GM18858 (cell line): Measurements from ENCODE around the gene CCDC183.
"Not testable (repeated sequence)": the region's sequence is repeated elsewhere in the genome, so short reads cannot be mapped to it uniquely, and the experiment has no call there.

Source experiments
- ATAC-seq: cut with Tn5 transposase; IDR thresholded peaks from one replicate; pipeline ENCODE4 v1.9.1; 2021; ENCODE audit not compliant: unreplicated experiment

The CCDC183 gene

GRCh38 chr9:136799079-136799853 is 3.1 kb downstream of the CCDC183 start:
- no peak for ATAC-seq

GRCh38 chr9:136799854-136800657 is 3.9 kb downstream of the CCDC183 start:
- no peak for ATAC-seq

GRCh38 chr9:136802321-136802720 is 6.2 kb downstream of the CCDC183 start:
- ATAC-seq, result no peak

- not testable (repeated sequence) for ATAC-seq
Measured at GRCh38 chr9:136803009-136803550, 6.9 kb downstream of the CCDC183 start.

GRCh38 chr9:136803551-136804508 is 7.7 kb downstream of the CCDC183 start:
- no peak for ATAC-seq

- no peak for ATAC-seq
Measured at GRCh38 chr9:136804509-136805206, 8.5 kb downstream of the CCDC183 start.

- ATAC-seq, result no peak
Measured at GRCh38 chr9:136805207-136805740, 9.1 kb downstream of the CCDC183 start.

GRCh38 chr9:136806067-136806466 is 9.9 kb downstream of the CCDC183 start:
- ATAC-seq, result no peak

- no peak for ATAC-seq
Measured at GRCh38 chr9:136806631-136807201, 10.6 kb downstream of the CCDC183 start.

- no peak for ATAC-seq
Measured at GRCh38 chr9:136807281-136808074, 11.3 kb downstream of the CCDC183 start, which contains the start of gene RABL6. TSS of gene RABL6 (plus strand) at chr9:136807948. CDS start at chr9:136808197, 249 bp downstream.

- ATAC-seq, result no peak
Measured at GRCh38 chr9:136808075-136808805, 12.1 kb downstream of the CCDC183 start.

GRCh38 chr9:136808806-136809158 is 12.6 kb downstream of the CCDC183 start:
- ATAC-seq, result no peak

GRCh38 chr9:136814725-136815421 is 18.7 kb downstream of the CCDC183 start:
- ATAC-seq, result no peak

- ATAC-seq, result no peak
Measured at GRCh38 chr9:136815422-136815782, 19.3 kb downstream of the CCDC183 start.

- no peak for ATAC-seq
Measured at GRCh38 chr9:136820971-136821825, 25.1 kb downstream of the CCDC183 start.

GRCh38 chr9:136821826-136822544 is 25.8 kb downstream of the CCDC183 start:
- no peak for ATAC-seq
